Progenitor cell of endocrine pancreas (in vitro differentiated cells): ENCODE measurements around the gene HS3ST5. TPM values are rescaled to one million over a fixed set of nuclear protein-coding genes. Genes with fewer than 3 reads are reported as not detected.
"Not testable (repeated sequence)": the region's sequence is repeated elsewhere in the genome, so short reads cannot be mapped to it uniquely, and the experiment has no call there.

Source experiments
- DNase-seq: peaks from one replicate; pipeline ENCODE4 v3.0.0; 2021; ENCODE audit warnings: low spot score; ENCODE audit not compliant: unreplicated experiment
- H3K27ac Mint-ChIP-seq: 2 replicates; pipeline ENCODE4 v1.8.0; 2021; ENCODE audit warnings: mild to moderate bottlenecking, moderate library complexity, mixed read lengths
- H3K27me3 Mint-ChIP-seq: 2 replicates; pipeline ENCODE4 v1.8.0; 2021; ENCODE audit warnings: mixed read lengths
- H3K36me3 Mint-ChIP-seq: 2 replicates; pipeline ENCODE4 v1.8.0; 2022; ENCODE audit warnings: mixed read lengths; ENCODE audit not compliant: insufficient read depth
- H3K4me1 Mint-ChIP-seq: 2 replicates; pipeline ENCODE4 v1.8.0; 2021; ENCODE audit warnings: low read depth, mixed read lengths
- H3K4me3 Mint-ChIP-seq: 2 replicates; pipeline ENCODE4 v1.8.0; 2021; ENCODE audit warnings: low read depth, mild to moderate bottlenecking, moderate library complexity, mixed read lengths
- H3K9me3 Mint-ChIP-seq: 2 replicates; pipeline ENCODE4 v1.8.0; 2021; ENCODE audit warnings: low read depth, mixed read lengths
- CTCF ChIP-seq: fragments of 200-600 bp; sonication (generic); IDR thresholded peaks from one replicate; pipeline ENCODE4 v1.5.0; 2021; ENCODE audit warnings: antibody characterized with exemption, mild to moderate bottlenecking; ENCODE audit not compliant: unreplicated experiment
- total RNA-seq: library from RNA; stranded (reverse); gene quantifications from 2 replicates; pipeline ENCODE4 v1.2.1, GENCODE V29; 2021

HS3ST5 gene
- total RNA-seq, 1 donor from 2014 or later, result 0.31 TPM

- Mint-ChIP-seq H3K9me3 (no peaks in the 10 kb centered on the region), H3K27me3 (no peaks in the 10 kb centered on the region), H3K36me3 (no peaks in the 10 kb centered on the region), H3K27ac (no peak overlapping the region), H3K4me3 (no peak overlapping the region), H3K4me1 (no peaks in the 10 kb centered on the region)
- no peak for DNase-seq
- TF ChIP-seq CTCF, result no peak
These were observed 122.6 kb downstream of the HS3ST5 start for GRCh38 chr6:114220241-114220640.

- Mint-ChIP-seq H3K36me3 (no peaks in the 10 kb centered on the region), H3K9me3 (no peaks in the 10 kb centered on the region), H3K4me3 (no peak overlapping the region), H3K27me3 (no peaks in the 10 kb centered on the region), H3K27ac (no peak overlapping the region), H3K4me1 (no peaks in the 10 kb centered on the region)
- DNase-seq, result no peak
- TF ChIP-seq CTCF, result no peak
These were observed 124.1 kb downstream of the HS3ST5 start for GRCh38 chr6:114218437-114219340.

- not testable (repeated sequence) for H3K36me3 Mint-ChIP-seq, H3K4me1 Mint-ChIP-seq, H3K27ac Mint-ChIP-seq, DNase-seq, H3K27me3 Mint-ChIP-seq, H3K9me3 Mint-ChIP-seq, H3K4me3 Mint-ChIP-seq
These were observed 124.8 kb downstream of the HS3ST5 start for GRCh38 chr6:114217996-114218395.

GRCh38 chr6:114216789-114217467 lies 125.9 kb downstream of the HS3ST5 start:
- no peaks in the 10 kb centered on the region for H3K27me3 Mint-ChIP-seq
- no peak overlapping the region for H3K4me3 Mint-ChIP-seq
- H3K9me3 Mint-ChIP-seq, result no peaks in the 10 kb centered on the region
- no peak for TF ChIP-seq CTCF
- no peak for DNase-seq
- no peaks in the 10 kb centered on the region for H3K4me1 Mint-ChIP-seq
- H3K27ac Mint-ChIP-seq, result no peak overlapping the region
- H3K36me3 Mint-ChIP-seq, result no peaks in the 10 kb centered on the region

- H3K36me3 Mint-ChIP-seq, result no peaks in the 10 kb centered on the region
- H3K27me3 Mint-ChIP-seq, result no peaks in the 10 kb centered on the region
- H3K4me1 Mint-ChIP-seq, result no peaks in the 10 kb centered on the region
- H3K4me3 Mint-ChIP-seq, result no peak overlapping the region
- H3K27ac Mint-ChIP-seq, result no peak overlapping the region
- DNase-seq, result no peak
- H3K9me3 Mint-ChIP-seq, result no peaks in the 10 kb centered on the region
- no peak for TF ChIP-seq CTCF
These were observed 132.4 kb downstream of the HS3ST5 start for GRCh38 chr6:114210467-114210866.
